A172 (cell line): ENCODE results near the gene AGFG2. TPM values are rescaled to one million over a fixed set of nuclear protein-coding genes. Genes with fewer than 3 reads are reported as not detected.
"Not testable (repeated sequence)": the region's sequence is repeated elsewhere in the genome, so short reads cannot be mapped to it uniquely, and the experiment has no call there.

Source experiments
- DNase-seq: peaks from one replicate; pipeline ENCODE4 v3.0.0-alpha.2; 2015; ENCODE audit warnings: low spot score
- total RNA-seq: library from RNA; depleted of rRNA; stranded (reverse); fragments of >200 nt; shearing (Covaris generic); gene quantifications from 2 replicates; pipeline ENCODE4 v1.2.3, GENCODE V29; 2014

AGFG2 gene
- total RNA-seq, 1 experiment from 2014 or later: 6.8 TPM

GRCh38 chr7:100520138-100520537, 18.9 kb upstream of the AGFG2 start:
- DNase-seq: no peak

GRCh38 chr7:100521076-100521475, 17.9 kb upstream of the AGFG2 start:
- no peak for DNase-seq

GRCh38 chr7:100521909-100522593, 17.0 kb upstream of the AGFG2 start:
- not testable (repeated sequence) for DNase-seq

GRCh38 chr7:100523192-100523591, 15.8 kb upstream of the AGFG2 start:
- not testable (repeated sequence) for DNase-seq

- not testable (repeated sequence) for DNase-seq
Measured at GRCh38 chr7:100528108-100528866, 10.7 kb upstream of the AGFG2 start.

GRCh38 chr7:100532165-100533022, 6.6 kb upstream of the AGFG2 start:
- no peak for DNase-seq

GRCh38 chr7:100535982-100536381, 3.0 kb upstream of the AGFG2 start:
- not testable (repeated sequence) for DNase-seq

- DNase-seq: not testable (repeated sequence)
Measured at GRCh38 chr7:100536695-100537094, 2.3 kb upstream of the AGFG2 start.

- DNase-seq: no peak
Measured at GRCh38 chr7:100538348-100538653, 702 bp upstream of the AGFG2 start.

- no peak for DNase-seq
Measured at GRCh38 chr7:100539436-100540006, 518 bp downstream of the AGFG2 start.

- no peak for DNase-seq
Measured at GRCh38 chr7:100540073-100540723, 1.2 kb downstream of the AGFG2 start.

- not testable (repeated sequence) for DNase-seq
Measured at GRCh38 chr7:100541309-100541708, 2.3 kb downstream of the AGFG2 start.

GRCh38 chr7:100543586-100543985, 4.6 kb downstream of the AGFG2 start:
- DNase-seq: no peak

GRCh38 chr7:100544386-100544785, 5.4 kb downstream of the AGFG2 start:
- no peak for DNase-seq

- DNase-seq: no peak
Measured at GRCh38 chr7:100544967-100545359, 6.0 kb downstream of the AGFG2 start.

GRCh38 chr7:100545360-100546128, 6.5 kb downstream of the AGFG2 start:
- DNase-seq: peak; percentile 94

- DNase-seq: no peak
Measured at GRCh38 chr7:100546129-100546925, 7.3 kb downstream of the AGFG2 start.

- DNase-seq: no peak
Measured at GRCh38 chr7:100546926-100547800, 8.2 kb downstream of the AGFG2 start.

GRCh38 chr7:100547872-100548271, 8.9 kb downstream of the AGFG2 start:
- DNase-seq: no peak
